H9 (cell line): ENCODE results near the gene CAMLG. TPM values are rescaled to one million over a fixed set of nuclear protein-coding genes. Genes with fewer than 3 reads are reported as not detected.

Experiments
- DNase-seq: peaks from one replicate; pipeline ENCODE4 v3.0.0-alpha.2; 2017
- H2AFZ ChIP-seq: one replicate; pipeline ENCODE4 v1.6.1; 2013; ENCODE audit warnings: mild to moderate bottlenecking, low read length, control low read depth, moderate library complexity
- H2AK5ac ChIP-seq: 2 replicates; pipeline ENCODE4 v1.6.1; 2013; ENCODE audit warnings: low read length, control low read depth, mixed read lengths; ENCODE audit not compliant: insufficient read length
- H2BK120ac ChIP-seq: one replicate; pipeline ENCODE4 v1.6.1; 2013; ENCODE audit warnings: low read depth, mild to moderate bottlenecking, low read length, control low read depth, inconsistent platforms; ENCODE audit not compliant: poor library complexity, severe bottlenecking
- H2BK12ac ChIP-seq: 2 replicates; pipeline ENCODE4 v1.6.1; 2013; ENCODE audit warnings: low read length, control low read depth, mixed read lengths, low read depth; ENCODE audit not compliant: insufficient read length
- H2BK15ac ChIP-seq: 2 replicates; pipeline ENCODE4 v1.6.1; 2013; ENCODE audit warnings: low read depth, low read length, control low read depth
- H2BK20ac ChIP-seq: one replicate; pipeline ENCODE4 v1.6.1; 2013; ENCODE audit warnings: low read depth, mild to moderate bottlenecking, low read length, control low read depth, inconsistent platforms; ENCODE audit not compliant: poor library complexity, severe bottlenecking
- H2BK5ac ChIP-seq: 2 replicates; pipeline ENCODE4 v1.6.1; 2013; ENCODE audit warnings: low read length, control low read depth, mixed read lengths; ENCODE audit not compliant: insufficient read length
- H3K14ac ChIP-seq: 2 replicates; pipeline ENCODE4 v1.6.1; 2013; ENCODE audit warnings: low read length, control low read depth; ENCODE audit not compliant: insufficient read depth
- H3K18ac ChIP-seq: 2 replicates; pipeline ENCODE4 v1.6.1; 2013; ENCODE audit warnings: low read depth, mild to moderate bottlenecking, mixed read lengths, low read length, control low read depth; ENCODE audit not compliant: insufficient read length
- H3K23ac ChIP-seq: 2 replicates; pipeline ENCODE4 v1.6.1; 2013; ENCODE audit warnings: low read length, control low read depth, mixed read lengths, low read depth; ENCODE audit not compliant: insufficient read length
- H3K23me2 ChIP-seq: 2 replicates; pipeline ENCODE4 v1.6.1; 2013; ENCODE audit warnings: low read depth, mild to moderate bottlenecking, mixed read lengths, low read length, control low read depth; ENCODE audit not compliant: insufficient read length, poor library complexity, severe bottlenecking
- H3K27ac ChIP-seq: 2 replicates; pipeline ENCODE4 v1.5.1; 2013; ENCODE audit warnings: low read length, control low read depth, mixed read lengths, low read depth; ENCODE audit not compliant: insufficient read length
- H3K27me3 ChIP-seq: 2 replicates; pipeline ENCODE4 v1.6.1; 2013; ENCODE audit warnings: low read length, control low read depth, inconsistent platforms; ENCODE audit not compliant: insufficient read depth
- H3K4ac ChIP-seq: 2 replicates; pipeline ENCODE4 v1.6.1; 2013; ENCODE audit warnings: low read depth, mild to moderate bottlenecking, control low read depth, inconsistent platforms, low read length, moderate library complexity
- H3K4me1 ChIP-seq: 2 replicates; pipeline ENCODE4 v1.6.1; 2013; ENCODE audit warnings: low read length, control low read depth, inconsistent platforms; ENCODE audit not compliant: insufficient read depth
- H3K4me2 ChIP-seq: 2 replicates; pipeline ENCODE4 v1.6.1; 2013; ENCODE audit warnings: low read length, control low read depth, mixed read lengths; ENCODE audit not compliant: insufficient read length, insufficient read depth
- H3K56ac ChIP-seq: 2 replicates; pipeline ENCODE4 v1.6.1; 2013; ENCODE audit warnings: low read depth, mild to moderate bottlenecking, mixed read lengths, low read length, control low read depth; ENCODE audit not compliant: insufficient read length
- H3K79me1 ChIP-seq: 2 replicates; pipeline ENCODE4 v1.6.1; 2013; ENCODE audit warnings: low read depth, mild to moderate bottlenecking, moderate library complexity, low read length, control low read depth, inconsistent platforms; ENCODE audit not compliant: insufficient read depth, poor library complexity, severe bottlenecking
- H3K79me2 ChIP-seq: 2 replicates; pipeline ENCODE4 v1.6.1; 2013; ENCODE audit warnings: low read length, control low read depth, inconsistent platforms; ENCODE audit not compliant: insufficient read depth
- H3K9ac ChIP-seq: 2 replicates; pipeline ENCODE4 v1.6.1; 2013; ENCODE audit warnings: low read length, control low read depth, mixed read lengths; ENCODE audit not compliant: insufficient read length; ENCODE audit errors: extremely low read depth
- H3K9me3 ChIP-seq: one replicate; pipeline ENCODE4 v1.6.1; 2013; ENCODE audit warnings: low read depth, low read length, inconsistent platforms; ENCODE audit not compliant: control insufficient read depth
- H3T11ph ChIP-seq: one replicate; pipeline ENCODE4 v1.6.1; 2013; ENCODE audit warnings: mild to moderate bottlenecking, low read length, control low read depth, inconsistent platforms
- H4K20me1 ChIP-seq: one replicate; pipeline ENCODE4 v1.6.1; 2013; ENCODE audit not compliant: control insufficient read depth, insufficient read length, insufficient read depth
- H4K5ac ChIP-seq: 2 replicates; pipeline ENCODE4 v1.6.1; 2013; ENCODE audit warnings: low read depth, mild to moderate bottlenecking, mixed read lengths, low read length, control low read depth; ENCODE audit not compliant: insufficient read length
- H4K8ac ChIP-seq: replicated peaks from 2 replicates; pipeline ENCODE4 v1.6.1; 2013; ENCODE audit warnings: low read length, control low read depth, mixed read lengths, low read depth; ENCODE audit not compliant: insufficient read length
- H4K91ac ChIP-seq: 2 replicates; pipeline ENCODE4 v1.6.1; 2013; ENCODE audit warnings: low read depth, mild to moderate bottlenecking, moderate library complexity, mixed read lengths, low read length, control low read depth; ENCODE audit not compliant: insufficient read length
- H3K27ac Mint-ChIP-seq, 3 experiments: 2 replicates in 2 of 3; 3 replicates in 1 of 3; pipeline ENCODE4 v1.8.0; 2020 to 2021; ENCODE audit warnings: mixed read lengths in 3 of 3, mild to moderate bottlenecking in 1 of 3, moderate library complexity in 1 of 3
- H3K27me3 Mint-ChIP-seq: 2 replicates; pipeline ENCODE4 v1.8.0; 2021; ENCODE audit warnings: low read depth, mild to moderate bottlenecking, moderate library complexity, mixed read lengths
- H3K36me3 Mint-ChIP-seq, 3 experiments: 2 replicates in 2 of 3; 3 replicates in 1 of 3; pipeline ENCODE4 v1.8.0; 2020 to 2021; ENCODE audit warnings: low read depth in 3 of 3, mixed read lengths in 3 of 3; ENCODE audit not compliant: insufficient read depth in 1 of 3
- H3K4me1 Mint-ChIP-seq, 2 experiments: 2 replicates each; pipeline ENCODE4 v1.8.0; 2020; ENCODE audit warnings: mixed read lengths in 2 of 2
- H3K4me3 Mint-ChIP-seq, 2 experiments: 2 replicates in 1 of 2; 3 replicates in 1 of 2; pipeline ENCODE4 v1.8.0; 2020 to 2021; ENCODE audit warnings: mild to moderate bottlenecking in 2 of 2, mixed read lengths in 2 of 2, moderate library complexity in 1 of 2
- H3K9me3 Mint-ChIP-seq, 2 experiments: 2 replicates in 1 of 2; 3 replicates in 1 of 2; pipeline ENCODE4 v1.8.0; 2020; ENCODE audit warnings: mild to moderate bottlenecking in 2 of 2, mixed read lengths in 2 of 2, moderate library complexity in 1 of 2
- WGBS: extraction: QIAGEN DNeasy Blood & Tissue Kit; methylation state at CpG from one replicate; pipeline ENCODE4 v1.1.7; 2013; ENCODE audit warnings: missing lambda C conversion rate, low lambda C conversion rate, mixed read lengths; ENCODE audit not compliant: insufficient read length; ENCODE audit errors: extremely low coverage; 5-methylcytosine and 5-hydroxymethylcytosine counted together
- total RNA-seq: library from RNA; stranded (reverse); gene quantifications from 2 replicates; pipeline ENCODE4 v1.2.1, GENCODE V29; 2021
- TF ChIP-seq, protein P1 (sequence below): fragments of 200-600 bp; sonication (generic); conservative IDR thresholded peaks from 3 replicates; pipeline ENCODE4 v1.8.0; 2021; ENCODE audit warnings: antibody characterized with exemption, mild to moderate bottlenecking

The CAMLG gene
- total RNA-seq, 1 experiment from 2014 or later, result 33.1 TPM

DNA sequence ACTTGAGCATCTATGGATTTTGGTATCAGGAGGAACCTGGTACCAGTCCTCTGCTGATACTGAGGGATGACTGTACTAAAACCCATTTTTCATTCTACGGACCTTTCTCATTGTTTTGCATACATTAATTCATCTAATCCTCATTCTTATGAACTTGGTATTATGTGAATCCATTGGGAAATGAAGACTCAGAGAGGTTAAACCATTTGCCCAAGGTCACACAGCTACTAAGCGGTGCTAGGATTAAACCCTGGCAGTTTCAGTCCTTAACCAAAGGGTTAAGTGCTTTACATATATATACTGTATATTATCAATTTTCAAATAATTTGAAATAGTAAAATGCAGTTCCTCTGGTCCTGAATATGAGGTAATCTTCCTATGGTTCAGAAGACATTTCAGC is 3.8 kb downstream of the CAMLG start:
- no peak overlapping the region for H3T11ph ChIP-seq
- WGBS, result no CpG with 5 or more reads among the region's 2 CpGs

More for the DNA sequence above, 3.8 kb downstream of the CAMLG start:
- H3K56ac ChIP-seq, result no peak overlapping the region
- H3K27ac ChIP-seq, result no peak overlapping the region
- no peak overlapping the region for H3K9ac ChIP-seq
- no peak overlapping the region for H3K18ac ChIP-seq
- H3K14ac ChIP-seq, result no peak overlapping the region
- H3K9me3 ChIP-seq, result no peaks in the 10 kb centered on the region
- H2AK5ac ChIP-seq, result no peak overlapping the region
- peaks cover 2% of the 10 kb centered on the region; the same call in 1 of the 2 replicates for H3K79me2 ChIP-seq
- no peak overlapping the region for H3K23ac ChIP-seq
- H3K23me2 ChIP-seq, result peaks cover 7% of the 10 kb centered on the region
- H2BK20ac ChIP-seq, result no peak overlapping the region
- Mint-ChIP-seq H3K36me3 (peaks cover 14 to 25% (median 19%) of the 10 kb centered on the region in 3 experiments; a peak in 5 of 7 replicates), H3K4me3 (no peak overlapping the region), H3K4me1 (peaks cover 14 to 18% of the 10 kb centered on the region in 2 experiments), H3K27ac (no peak overlapping the region), H3K9me3 (no peaks in the 10 kb centered on the region), H3K27me3 (no peaks in the 10 kb centered on the region)
- H3K79me1 ChIP-seq, result peaks cover 4% of the 10 kb centered on the region
- TF ChIP-seq, protein P1, sequence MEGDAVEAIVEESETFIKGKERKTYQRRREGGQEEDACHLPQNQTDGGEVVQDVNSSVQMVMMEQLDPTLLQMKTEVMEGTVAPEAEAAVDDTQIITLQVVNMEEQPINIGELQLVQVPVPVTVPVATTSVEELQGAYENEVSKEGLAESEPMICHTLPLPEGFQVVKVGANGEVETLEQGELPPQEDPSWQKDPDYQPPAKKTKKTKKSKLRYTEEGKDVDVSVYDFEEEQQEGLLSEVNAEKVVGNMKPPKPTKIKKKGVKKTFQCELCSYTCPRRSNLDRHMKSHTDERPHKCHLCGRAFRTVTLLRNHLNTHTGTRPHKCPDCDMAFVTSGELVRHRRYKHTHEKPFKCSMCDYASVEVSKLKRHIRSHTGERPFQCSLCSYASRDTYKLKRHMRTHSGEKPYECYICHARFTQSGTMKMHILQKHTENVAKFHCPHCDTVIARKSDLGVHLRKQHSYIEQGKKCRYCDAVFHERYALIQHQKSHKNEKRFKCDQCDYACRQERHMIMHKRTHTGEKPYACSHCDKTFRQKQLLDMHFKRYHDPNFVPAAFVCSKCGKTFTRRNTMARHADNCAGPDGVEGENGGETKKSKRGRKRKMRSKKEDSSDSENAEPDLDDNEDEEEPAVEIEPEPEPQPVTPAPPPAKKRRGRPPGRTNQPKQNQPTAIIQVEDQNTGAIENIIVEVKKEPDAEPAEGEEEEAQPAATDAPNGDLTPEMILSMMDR, result no peak
- no peak for DNase-seq
- H2BK12ac ChIP-seq, result no peak overlapping the region
- H2AFZ ChIP-seq, result no peak overlapping the region
- H3K4ac ChIP-seq, result no peak overlapping the region
- H4K5ac ChIP-seq, result no peak overlapping the region
- no peak overlapping the region for H4K91ac ChIP-seq
- no peak overlapping the region for H3K4me2 ChIP-seq
- H4K8ac ChIP-seq, result no peak overlapping the region
- H3K4me1 ChIP-seq, result no peaks in the 10 kb centered on the region
- no peak overlapping the region for H2BK120ac ChIP-seq
- no peak overlapping the region for H2BK15ac ChIP-seq
- no peaks in the 10 kb centered on the region for H4K20me1 ChIP-seq
- H3K27me3 ChIP-seq, result no peaks in the 10 kb centered on the region
- no peak overlapping the region for H2BK5ac ChIP-seq
